DND-41 (cell line): ENCODE measurements around the gene RGL3.

Experiments
- ATAC-seq: fragments of 200-7000 bp; cut with Tn5 transposase; 3 replicates; pipeline ENCODE4 v1.9.1; 2021; ENCODE audit warnings: low read depth; ENCODE audit not compliant: insufficient read depth
- DNase-seq: peaks from one replicate; pipeline ENCODE4 v3.0.0-alpha.2; 2020
- H2AFZ ChIP-seq: 2 replicates; pipeline ENCODE4 v1.6.0; 2012; ENCODE audit warnings: low read depth, low read length
- H3K27ac ChIP-seq: 2 replicates; pipeline ENCODE4 v1.5.1; 2012; ENCODE audit warnings: low read length, inconsistent platforms
- H3K27me3 ChIP-seq: fragments of 200-600 bp; sonication (generic); 2 replicates; pipeline ENCODE4 v1.6.0; 2012; ENCODE audit warnings: low read length, mild to moderate bottlenecking, inconsistent platforms; ENCODE audit not compliant: insufficient read depth, poor library complexity
- H3K36me3 ChIP-seq: 2 replicates; pipeline ENCODE4 v1.5.1; 2012; ENCODE audit warnings: low read length, inconsistent platforms; ENCODE audit not compliant: insufficient read depth
- H3K4me1 ChIP-seq: 2 replicates; pipeline ENCODE4 v1.5.1; 2012; ENCODE audit warnings: mild to moderate bottlenecking, low read length; ENCODE audit not compliant: insufficient read depth
- H3K4me2 ChIP-seq: 2 replicates; pipeline ENCODE4 v1.6.0; 2012; ENCODE audit warnings: mild to moderate bottlenecking, moderate library complexity, low read length, inconsistent platforms; ENCODE audit not compliant: insufficient read depth
- H3K4me3 ChIP-seq, 2 experiments: fragments of 200-600 bp in 1 of 2; shearing (Covaris generic) in 1 of 2; 2 replicates each; pipeline ENCODE4 v1.5.1; 2012 to 2016; ENCODE audit warnings: inconsistent platforms in 2 of 2, low read length in 2 of 2, mild to moderate bottlenecking in 2 of 2, low read depth in 1 of 2, moderate library complexity in 1 of 2
- H3K79me2 ChIP-seq: 2 replicates; pipeline ENCODE4 v1.6.0; 2012; ENCODE audit warnings: low read length, inconsistent platforms; ENCODE audit not compliant: insufficient read depth
- H3K9ac ChIP-seq: 2 replicates; pipeline ENCODE4 v1.6.0; 2012; ENCODE audit warnings: low read depth, mild to moderate bottlenecking, inconsistent platforms, low read length, moderate library complexity
- H3K9me3 ChIP-seq: 2 replicates; pipeline ENCODE4 v1.5.1; 2012; ENCODE audit warnings: low read length, moderate library complexity, mild to moderate bottlenecking, inconsistent platforms; ENCODE audit not compliant: insufficient read depth, severe bottlenecking
- H4K20me1 ChIP-seq: 2 replicates; pipeline ENCODE4 v1.6.0; 2012; ENCODE audit warnings: low read length; ENCODE audit not compliant: insufficient read depth
- EZH2 ChIP-seq: IDR thresholded peaks from 3 replicates; pipeline ENCODE4 v1.6.1; 2012; ENCODE audit warnings: borderline replicate concordance, low read depth, mild to moderate bottlenecking, moderate library complexity, low read length, inconsistent platforms; ENCODE audit not compliant: severe bottlenecking
- TF ChIP-seq, protein P1 (sequence below): IDR thresholded peaks from 2 replicates; pipeline ENCODE4 v1.5.1; 2012; ENCODE audit warnings: borderline replicate concordance, low read length, moderate library complexity, mild to moderate bottlenecking; ENCODE audit not compliant: poor library complexity, severe bottlenecking; ENCODE audit errors: extremely low read depth

The RGL3 gene

GRCh38 chr19:11450570-11451326, 31.6 kb upstream of the RGL3 start:
- Histone ChIP-seq H3K79me2 (no peaks in the 10 kb centered on the region), H3K4me1 (no peaks in the 10 kb centered on the region), H3K4me3 (no peak overlapping the region), H3K27ac (no peak overlapping the region), H4K20me1 (peaks cover 2% of the 10 kb centered on the region; the same call in 1 of the 2 replicates), H3K4me2 (no peak overlapping the region), H3K36me3 (peaks cover 43% of the 10 kb centered on the region), H3K27me3 (no peaks in the 10 kb centered on the region), H3K9me3 (no peaks in the 10 kb centered on the region), H2AFZ (no peak overlapping the region), H3K9ac (no peak overlapping the region)
- ATAC-seq (no peak), DNase-seq (no peak)
- TF ChIP-seq, protein P1, sequence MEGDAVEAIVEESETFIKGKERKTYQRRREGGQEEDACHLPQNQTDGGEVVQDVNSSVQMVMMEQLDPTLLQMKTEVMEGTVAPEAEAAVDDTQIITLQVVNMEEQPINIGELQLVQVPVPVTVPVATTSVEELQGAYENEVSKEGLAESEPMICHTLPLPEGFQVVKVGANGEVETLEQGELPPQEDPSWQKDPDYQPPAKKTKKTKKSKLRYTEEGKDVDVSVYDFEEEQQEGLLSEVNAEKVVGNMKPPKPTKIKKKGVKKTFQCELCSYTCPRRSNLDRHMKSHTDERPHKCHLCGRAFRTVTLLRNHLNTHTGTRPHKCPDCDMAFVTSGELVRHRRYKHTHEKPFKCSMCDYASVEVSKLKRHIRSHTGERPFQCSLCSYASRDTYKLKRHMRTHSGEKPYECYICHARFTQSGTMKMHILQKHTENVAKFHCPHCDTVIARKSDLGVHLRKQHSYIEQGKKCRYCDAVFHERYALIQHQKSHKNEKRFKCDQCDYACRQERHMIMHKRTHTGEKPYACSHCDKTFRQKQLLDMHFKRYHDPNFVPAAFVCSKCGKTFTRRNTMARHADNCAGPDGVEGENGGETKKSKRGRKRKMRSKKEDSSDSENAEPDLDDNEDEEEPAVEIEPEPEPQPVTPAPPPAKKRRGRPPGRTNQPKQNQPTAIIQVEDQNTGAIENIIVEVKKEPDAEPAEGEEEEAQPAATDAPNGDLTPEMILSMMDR: no peak
- no peak for TF ChIP-seq EZH2

DNA sequence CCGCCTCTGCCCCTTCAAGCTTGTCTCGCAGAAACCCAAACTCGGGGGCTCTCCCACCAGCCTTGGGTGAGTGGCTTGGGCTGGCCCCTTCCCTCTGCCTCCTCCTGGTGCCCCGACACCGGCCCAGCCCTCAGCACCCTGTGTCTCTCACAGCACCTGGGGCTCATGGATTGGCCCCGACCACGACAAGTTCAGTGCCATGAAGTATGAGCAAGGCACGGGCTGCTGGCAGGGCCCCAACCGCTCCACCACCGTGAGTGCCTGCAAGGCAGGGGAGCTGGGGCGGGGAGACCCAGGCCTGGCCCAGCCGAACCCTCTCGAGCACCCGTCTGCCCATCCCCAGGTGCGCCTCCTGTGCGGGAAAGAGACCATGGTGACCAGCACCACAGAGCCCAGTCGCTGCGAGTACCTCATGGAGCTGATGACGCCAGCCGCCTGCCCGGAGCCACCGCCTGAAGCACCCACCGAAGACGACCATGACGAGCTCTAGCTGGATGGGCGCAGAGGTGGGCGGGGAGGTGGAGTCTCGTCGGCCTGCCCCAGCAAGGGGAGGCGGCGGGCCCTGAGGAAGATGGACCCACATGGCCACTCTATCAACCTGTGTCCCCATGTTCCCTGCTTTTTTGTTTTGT, 29.9 kb upstream of the RGL3 start:
- Histone ChIP-seq H3K9me3 (no peaks in the 10 kb centered on the region), H3K27me3 (no peaks in the 10 kb centered on the region), H3K79me2 (peaks cover 6% of the 10 kb centered on the region), H4K20me1 (peaks cover 16% of the 10 kb centered on the region), H3K4me1 (no peaks in the 10 kb centered on the region), H2AFZ (no peak overlapping the region), H3K36me3 (peaks cover 59% of the 10 kb centered on the region), H3K27ac (no peak overlapping the region), H3K4me2 (no peak overlapping the region), H3K4me3 (no peak overlapping the region), H3K9ac (no peak overlapping the region)
- ATAC-seq: no peak
- no peak for DNase-seq
- no peak for TF ChIP-seq EZH2
- TF ChIP-seq, protein P1: no peak

DNA sequence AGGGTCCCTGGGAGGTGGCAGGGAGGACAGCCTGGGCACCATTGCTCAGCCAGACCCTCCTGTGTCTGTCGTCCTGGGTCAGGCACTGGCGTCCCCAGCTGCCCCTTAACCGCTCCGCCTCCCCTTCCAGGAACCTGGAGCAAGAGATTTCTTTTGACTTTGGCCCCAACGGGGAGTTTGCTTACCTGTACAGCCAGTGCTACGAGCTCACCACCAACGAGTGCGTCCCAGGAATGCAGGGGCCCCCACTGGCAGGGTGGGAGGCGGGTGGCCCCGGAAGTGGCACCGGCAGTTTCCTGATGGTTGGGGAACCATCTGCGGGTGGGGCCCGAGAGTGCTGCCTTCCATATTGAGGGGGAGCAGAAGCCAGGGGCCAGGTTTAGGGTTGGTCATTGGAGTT, 29.3 kb upstream of the RGL3 start:
- peaks cover 8% of the 10 kb centered on the region for H3K79me2 ChIP-seq
- no peak overlapping the region for H2AFZ ChIP-seq
- H3K27me3 ChIP-seq: no peaks in the 10 kb centered on the region
- H3K9ac ChIP-seq: no peak overlapping the region
- H3K9me3 ChIP-seq: no peaks in the 10 kb centered on the region
- H3K4me1 ChIP-seq: no peaks in the 10 kb centered on the region
- peaks cover 18% of the 10 kb centered on the region for H4K20me1 ChIP-seq
- no peak for DNase-seq
- H3K4me3 ChIP-seq: no peak overlapping the region
- no peak overlapping the region for H3K27ac ChIP-seq
- H3K36me3 ChIP-seq: peaks cover 64% of the 10 kb centered on the region
- no peak overlapping the region for H3K4me2 ChIP-seq
- no peak for ATAC-seq
- TF ChIP-seq, protein P1: no peak
- no peak for TF ChIP-seq EZH2
